A549 (cell line): ENCODE measurements around the gene RGMA. TPM values are rescaled to one million over a fixed set of nuclear protein-coding genes. Genes with fewer than 3 reads are reported as not detected.

Source experiments
- ATAC-seq, 2 experiments: fragments of 200-7000 bp in 1 of 2; fragments of >200 bp in 1 of 2; cut with Nextera tagmentation in 1 of 2; cut with Tn5 transposase in 1 of 2; 3 replicates each; pipeline versions ENCODE4 v1.8.0 to v1.9.1; 2018 to 2020; ENCODE audit warnings: mild to moderate bottlenecking in 1 of 2, moderate library complexity in 1 of 2
- CTCF ChIA-PET: fragments of 300-600 bp; sonication (Branson Sonifier 250); formaldehyde crosslinking; extraction: SDS; loops from one replicate; lab custom pipeline; 2021; ENCODE audit warnings: antibody characterized with exemption, inconsistent platforms; lab: Yijun Ruan, JAX
- POLR2A ChIA-PET: fragments of 350-600 bp; formaldehyde crosslinking; extraction: SDS; loops from one replicate; lab custom pipeline; 2021; ENCODE audit warnings: antibody characterized with exemption, inconsistent platforms; lab: Yijun Ruan, JAX
- DNase-seq, 2 experiments: peaks; one replicate each; pipeline versions ENCODE4 v3.0.0 to v3.0.0-alpha.2; 2011 to 2016; ENCODE audit warnings: low read depth in 1 of 2, low spot score in 1 of 2
- FAIRE-seq: peaks from 2 replicates; lab custom pipeline; 2011; peaks lifted over from hg19 to GRCh38; lab: Jason Lieb, UNC
- H3K27ac ChIP-seq, 2 experiments: fragments of >200 bp; sonication (Bioruptor Twin); formaldehyde crosslinking; 3 replicates each; pipeline ENCODE4 v1.5.1; 2016 to 2017
- H3K4me1 ChIP-seq: fragments of >200 bp; sonication (Bioruptor Twin); formaldehyde crosslinking; 3 replicates; pipeline ENCODE4 v1.6.1; 2016
- H3K4me2 ChIP-seq: fragments of >200 bp; sonication (Bioruptor Twin); formaldehyde crosslinking; 3 replicates; pipeline ENCODE4 v1.6.1; 2016
- H3K4me3 ChIP-seq: fragments of >200 bp; sonication (Bioruptor Twin); formaldehyde crosslinking; 3 replicates; pipeline ENCODE4 v1.5.1; 2016
- H3K9me3 ChIP-seq: fragments of >200 bp; sonication (Bioruptor Twin); formaldehyde crosslinking; 3 replicates; pipeline ENCODE4 v1.6.1; 2016
- CBX8 ChIP-seq: fragments of 200-600 bp; sonication (generic); IDR thresholded peaks from 2 replicates; pipeline ENCODE4 v1.6.1; 2016
- CHD2 ChIP-seq: fragments of 150-350 bp; IDR thresholded peaks from 2 replicates; pipeline ENCODE4 v1.6.1; 2014; ENCODE audit warnings: low read length; ENCODE audit not compliant: partially characterized antibody
- CTCF ChIP-seq: fragments of >200 bp; sonication (Bioruptor Twin); formaldehyde crosslinking; IDR thresholded peaks from 3 replicates; pipeline ENCODE4 v1.5.1; 2016
- EHMT2 ChIP-seq: fragments of 200-600 bp; sonication (generic); IDR thresholded peaks from 2 replicates; pipeline ENCODE4 v1.6.1; 2016; ENCODE audit warnings: antibody characterized with exemption, low read depth, mild to moderate bottlenecking, moderate library complexity
- EP300 ChIP-seq, 2 experiments: fragments of >200 bp; sonication (Bioruptor Twin); formaldehyde crosslinking; IDR thresholded peaks; 2 replicates in 1 of 2; 3 replicates in 1 of 2; pipeline ENCODE4 v1.6.1; 2016 to 2017
- HOXA7 ChIP-seq: fragments of 250-450 bp; sonication (Bioruptor Pico); IDR thresholded peaks from 2 replicates; pipeline ENCODE4 v1.5.0; 2020; ENCODE audit warnings: mild to moderate bottlenecking, moderate library complexity
- HOXB5 ChIP-seq: fragments of 250-450 bp; sonication (Bioruptor Pico); IDR thresholded peaks from 2 replicates; pipeline ENCODE4 v1.5.0; 2020; ENCODE audit warnings: mild to moderate bottlenecking, moderate library complexity
- JUNB ChIP-seq: fragments of >200 bp; sonication (Bioruptor Twin); formaldehyde crosslinking; IDR thresholded peaks from 2 replicates; pipeline ENCODE4 v1.6.1; 2016
- NFE2L2 ChIP-seq: fragments of 150-350 bp; conservative IDR thresholded peaks from 2 replicates; pipeline ENCODE4 v1.6.1; 2014; ENCODE audit warnings: low read length
- POLR2AphosphoS2 ChIP-seq: conservative IDR thresholded peaks from 2 replicates; pipeline ENCODE4 v1.6.1; 2012; ENCODE audit warnings: low read length, improper control_type of control experiment, inconsistent platforms
- RCOR1 ChIP-seq: fragments of 150-350 bp; IDR thresholded peaks from 2 replicates; pipeline ENCODE4 v1.6.1; 2014; ENCODE audit warnings: antibody characterized with exemption, low read length, low read depth
- RFX5 ChIP-seq: fragments of 450-650 bp; IDR thresholded peaks from 2 replicates; pipeline ENCODE4 v1.7.1; 2014; ENCODE audit warnings: antibody characterized with exemption, mild to moderate bottlenecking, moderate library complexity
- RNF2 ChIP-seq: fragments of 200-600 bp; sonication (generic); IDR thresholded peaks from 2 replicates; pipeline ENCODE4 v1.6.1; 2016; ENCODE audit warnings: low read depth, mild to moderate bottlenecking, antibody characterized with exemption, moderate library complexity, borderline replicate concordance
- SMC3 ChIP-seq: fragments of >200 bp; sonication (Bioruptor Twin); formaldehyde crosslinking; IDR thresholded peaks from 3 replicates; pipeline ENCODE4 v1.6.1; 2018; ENCODE audit warnings: inconsistent platforms
- SREBF2 ChIP-seq: fragments of 450-650 bp; IDR thresholded peaks from 2 replicates; pipeline ENCODE4 v1.6.1; 2014; ENCODE audit warnings: mild to moderate bottlenecking, moderate library complexity
- TFCP2L1 ChIP-seq: fragments of 250-450 bp; sonication (Bioruptor Pico); IDR thresholded peaks from 2 replicates; pipeline ENCODE4 v1.5.0; 2021; ENCODE audit warnings: mild to moderate bottlenecking
- USF2 ChIP-seq: fragments of 450-650 bp; IDR thresholded peaks from 2 replicates; pipeline ENCODE4 v1.6.1; 2014; ENCODE audit warnings: antibody characterized with exemption
- WGBS: methylation state at CpG from one replicate; pipeline ENCODE4 v1.1.6; 2017; ENCODE audit errors: missing lambda C conversion rate; 5-methylcytosine and 5-hydroxymethylcytosine counted together
- polyA plus RNA-seq, 4 experiments: library from polyadenylated mRNA; depleted of rRNA in 3 of 4; stranded (reverse); fragments of >200 nt; fragmentation: RNase III in 1 of 4; extraction: RNeasy Plus Mini Kit Qiagen cat#74134 plus additional on column Dnase treatment in 1 of 4; gene quantifications; 2 replicates in 3 of 4; 3 replicates in 1 of 4; pipeline ENCODE4 v1.2.3, GENCODE V29; 2011 to 2017
- TF ChIP-seq, protein P1 (sequence below): fragments of >200 bp; sonication (Bioruptor Twin); formaldehyde crosslinking; IDR thresholded peaks from 2 replicates; pipeline ENCODE4 v1.6.1; 2016

RGMA gene
- polyA plus RNA-seq, 2 of the 4 experiments (the other 2 are of a cell fraction), result 0.22 TPM; not detected in 1

GRCh38 chr15:92990031-92990430 is 99.0 kb downstream of the RGMA start:
- no peaks in the 10 kb centered on the region for H3K4me1 ChIP-seq
- no peak overlapping the region for H3K27ac ChIP-seq
- no peaks in the 10 kb centered on the region for H3K9me3 ChIP-seq
- ATAC-seq (peak in 1 of 2 experiments; percentile 9; a peak in 1 of 6 replicates), FAIRE-seq (no peak)
- TF ChIP-seq RNF2, result no peak
- no peak for TF ChIP-seq EHMT2
- TF ChIP-seq CHD2, result no peak
- TF ChIP-seq USF2, result no peak
- TF ChIP-seq POLR2AphosphoS2, result no peak
- no peak for TF ChIP-seq JUNB
- no peak for TF ChIP-seq SREBF2
- no peak for TF ChIP-seq RFX5
- TF ChIP-seq, all 56 proteins: peak for 0
- H3K4me3 ChIP-seq, result no peak overlapping the region
- no peak for DNase-seq
- POLR2A ChIA-PET, result interaction anchor here (0.5 kb wide), 1 partner anchor 16 kb away, joined by 3 read pairs; no protein-coding TSS in a partner anchor
- no peak overlapping the region for H3K4me2 ChIP-seq
- CTCF ChIA-PET, result interaction anchor here (0.8 to 2.5 kb wide), 2 partner anchors 181 to 193 kb away, joined by 3 to 11 read pairs; no protein-coding TSS in a partner anchor
- 89% methylated on average over 2 of the region's 2 CpGs for WGBS

- H3K4me2 ChIP-seq, result no peak overlapping the region
- DNase-seq (no peak), FAIRE-seq (no peak), ATAC-seq (no peak)
- no peak overlapping the region for H3K4me3 ChIP-seq
- TF ChIP-seq RCOR1 (no peak), HOXA7 (CRISPR knock-in tag) (no peak), HOXB5 (CRISPR knock-in tag) (no peak), CBX8 (no peak), TFCP2L1 (CRISPR knock-in tag) (no peak), SREBF2 (no peak), EHMT2 (no peak), NFE2L2 (no peak), EP300 (IDR thresholded peaks at IDR 0.05) (no peak), CTCF (no peak), SMC3 (no peak)
- TF ChIP-seq, protein P1, sequence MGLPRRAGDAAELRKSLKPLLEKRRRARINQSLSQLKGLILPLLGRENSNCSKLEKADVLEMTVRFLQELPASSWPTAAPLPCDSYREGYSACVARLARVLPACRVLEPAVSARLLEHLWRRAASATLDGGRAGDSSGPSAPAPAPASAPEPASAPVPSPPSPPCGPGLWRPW, result no peak
- no peaks in the 10 kb centered on the region for H3K9me3 ChIP-seq
- ChIA-PET CTCF (interaction anchor here (0.8 to 2.5 kb wide), 2 partner anchors 192 to 1130 kb away, joined by 3 to 11 read pairs; no protein-coding TSS in a partner anchor), POLR2A (interaction anchor here (0.5 kb wide), 1 partner anchor 16 kb away, joined by 3 read pairs; no protein-coding TSS in a partner anchor)
- WGBS, result 91% methylated on average over 2 of the region's 2 CpGs
- no peaks in the 10 kb centered on the region for H3K4me1 ChIP-seq
- H3K27ac ChIP-seq, result no peak overlapping the region
These were observed 99.5 kb downstream of the RGMA start for GRCh38 chr15:92989470-92989869.

Other genes with a start within 250 kb of the RGMA start
- gene CHD2, start 188.9 kb downstream of the RGMA start, polyA plus RNA-seq (2011; rRNA removed), result 68.2 and 88.1 TPM in 2 replicates
- 29.5 to 30.2 TPM (median 29.5 TPM) in 3 replicates for gene CHD2, start 188.9 kb downstream of the RGMA start, polyA plus RNA-seq (2017; fragmentation: RNase III; extraction: RNeasy Plus Mini Kit Qiagen cat#74134 plus additional on column Dnase treatment)